ELR (cell line): ENCODE results near the gene GLCCI1.
A peak's percentile ranks its signal among the peaks of the same experiment; 100 is the strongest.
"Not testable (repeated sequence)": the region's sequence is repeated elsewhere in the genome, so short reads cannot be mapped to it uniquely, and the experiment has no call there.

Experiments
- DNase-seq: peaks from one replicate; pipeline ENCODE4 v3.0.0-alpha.2; 2015; ENCODE audit warnings: low read depth

GLCCI1 gene

DNA sequence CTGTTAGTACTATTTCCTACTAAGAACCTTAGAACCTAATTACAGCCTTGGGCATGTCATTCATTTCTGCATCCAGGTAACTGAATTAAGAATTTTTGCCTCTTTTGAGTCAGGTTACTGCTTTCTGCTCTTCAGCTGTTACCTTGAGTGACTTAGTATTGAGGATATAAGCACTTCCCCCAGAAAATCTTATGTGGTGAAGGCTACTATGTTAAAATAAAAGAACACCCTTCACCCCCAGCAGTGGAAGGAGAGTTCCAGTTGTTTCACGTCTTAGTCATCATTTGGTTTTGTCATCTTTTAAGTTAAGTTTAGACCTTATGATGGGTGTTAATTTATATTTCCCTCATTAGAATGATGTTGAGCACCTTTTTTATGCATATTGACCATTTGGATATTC is 82.8 kb downstream of the GLCCI1 start:
- no peak for DNase-seq

GRCh38 chr7:8051998-8052397 is 83.4 kb downstream of the GLCCI1 start:
- DNase-seq = no peak

DNA sequence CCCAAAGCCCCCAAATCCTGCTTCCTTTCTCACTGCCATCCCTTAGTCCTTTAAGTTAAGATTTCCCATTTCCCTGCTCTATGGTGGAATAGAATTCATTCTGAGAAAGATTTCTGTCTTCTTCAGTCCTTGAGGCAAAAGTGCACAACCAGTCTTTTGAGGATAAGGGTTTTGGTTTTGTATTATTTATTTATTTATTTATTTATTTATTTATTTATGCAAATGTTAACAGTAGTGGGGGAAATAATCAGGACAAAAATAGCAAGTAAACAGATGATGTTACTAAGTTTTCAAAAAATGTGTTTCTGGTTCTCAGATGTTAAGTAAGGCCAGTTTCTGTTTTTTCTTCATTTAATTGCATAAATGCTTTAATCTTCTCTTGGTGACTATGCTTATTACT is 84.2 kb downstream of the GLCCI1 start:
- no peak for DNase-seq

GRCh38 chr7:8056439-8056838 is 87.8 kb downstream of the GLCCI1 start:
- DNase-seq = no peak

DNA sequence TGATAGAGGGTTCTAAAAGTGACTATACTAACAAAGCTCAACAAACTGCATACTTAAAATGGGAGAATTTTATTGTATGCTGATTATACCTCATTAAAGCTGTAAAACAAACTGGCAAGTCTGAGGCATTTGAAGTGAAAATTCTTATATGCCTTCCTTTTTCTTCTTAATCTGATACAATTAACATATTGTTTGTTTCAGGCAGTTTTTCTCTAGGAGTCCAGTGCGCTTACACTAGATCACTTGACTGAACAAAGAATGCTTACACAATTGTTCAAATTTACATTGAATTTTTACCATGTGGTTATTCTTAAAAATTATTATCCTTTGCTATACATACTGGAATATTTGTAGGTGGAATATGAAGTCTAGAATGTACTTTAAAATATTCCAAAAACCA is 89.0 kb downstream of the GLCCI1 start:
- no peak for DNase-seq

DNA sequence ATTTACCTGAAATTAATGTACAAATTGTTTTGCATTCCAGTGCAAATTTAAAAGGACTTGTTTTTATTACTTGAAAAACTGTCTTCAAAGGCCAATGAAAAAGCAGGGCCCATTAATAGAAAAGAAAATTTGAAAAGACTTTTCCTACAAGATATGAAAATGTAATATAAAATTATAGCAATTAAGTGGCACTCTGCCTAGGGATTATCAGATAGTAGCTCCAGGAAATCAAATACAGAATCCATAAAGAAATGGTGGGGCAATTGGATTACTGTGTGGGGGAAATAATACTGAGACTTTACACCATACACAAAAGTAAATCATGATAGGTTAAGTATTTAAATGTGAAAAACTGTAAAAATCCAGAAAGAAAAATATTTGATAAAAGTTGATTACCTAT is 89.7 kb downstream of the GLCCI1 start:
- DNase-seq = no peak

DNA sequence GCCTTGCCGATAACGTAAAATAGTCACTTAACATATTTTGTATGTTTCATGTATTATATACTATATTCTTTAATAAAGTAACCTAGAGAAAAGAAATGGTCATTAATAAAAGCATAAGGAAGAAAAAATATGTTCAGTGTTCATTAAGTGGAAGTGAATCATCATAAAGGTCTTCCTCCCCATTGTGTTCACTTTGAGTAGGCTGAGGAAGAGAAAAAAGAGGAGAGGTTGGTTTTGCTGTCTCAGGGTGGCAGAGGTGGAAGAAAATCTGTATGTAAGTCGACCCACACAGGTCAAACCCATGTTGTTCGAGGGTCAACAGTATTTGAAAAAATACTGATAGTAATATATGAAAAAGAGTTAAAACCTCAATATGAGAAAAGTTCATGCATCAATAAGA is 90.3 kb downstream of the GLCCI1 start:
- DNase-seq = no peak

- no peak for DNase-seq
These were observed 91.6 kb downstream of the GLCCI1 start for GRCh38 chr7:8060241-8060640.

DNA sequence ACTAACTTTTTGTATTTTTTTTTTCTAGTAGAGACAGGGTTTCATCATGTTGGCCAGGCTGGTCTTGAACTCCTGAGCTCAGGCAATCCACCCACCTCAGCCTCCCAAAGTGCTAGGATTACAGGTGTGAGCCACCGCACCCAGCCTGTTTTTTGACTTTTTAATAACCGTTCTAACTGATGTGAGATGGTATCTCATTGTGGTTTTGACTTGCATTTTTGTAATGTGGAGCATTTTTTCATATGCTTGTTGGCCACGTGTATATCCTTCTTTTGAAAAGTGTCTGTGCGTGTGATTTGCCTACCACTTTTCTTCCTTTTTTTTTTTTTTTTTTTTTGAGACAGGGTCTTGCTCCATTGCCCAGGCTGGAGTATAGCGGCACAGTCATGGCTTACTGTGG is 94.7 kb downstream of the GLCCI1 start:
- not testable (repeated sequence) for DNase-seq

DNA sequence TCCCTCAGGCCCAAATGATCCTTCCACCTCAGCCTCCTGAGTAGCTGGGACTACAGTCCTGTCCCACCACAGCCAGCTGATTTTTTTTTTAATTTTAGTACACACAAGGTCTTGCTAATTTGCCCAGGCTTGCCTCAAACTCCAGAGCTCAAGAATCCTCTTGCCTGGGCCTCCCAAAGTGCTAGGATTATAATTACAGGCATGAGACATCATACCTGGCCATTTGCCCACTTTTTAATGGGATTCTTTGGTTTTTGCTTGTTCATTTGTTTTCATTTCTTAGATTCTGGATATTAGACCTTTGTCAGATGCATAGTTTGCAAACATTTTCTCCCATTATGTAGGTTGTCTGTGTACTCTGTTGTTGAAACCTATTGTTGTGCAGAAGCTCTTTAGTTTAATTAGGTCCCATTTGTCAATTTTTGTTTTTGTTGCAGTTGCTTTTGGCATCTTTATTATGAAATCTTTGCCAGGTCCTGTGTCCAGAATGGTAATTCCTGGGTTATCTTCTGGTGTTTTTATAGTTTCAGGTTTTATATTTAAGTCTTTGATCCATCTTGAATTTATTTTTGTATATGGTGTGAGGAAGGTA is 95.2 kb downstream of the GLCCI1 start:
- DNase-seq = peak; percentile 21

GRCh38 chr7:8064828-8065227 is 96.2 kb downstream of the GLCCI1 start:
- DNase-seq = no peak

- DNase-seq = peak; percentile 70
These were observed 96.8 kb downstream of the GLCCI1 start for GRCh38 chr7:8065356-8065813.

DNA sequence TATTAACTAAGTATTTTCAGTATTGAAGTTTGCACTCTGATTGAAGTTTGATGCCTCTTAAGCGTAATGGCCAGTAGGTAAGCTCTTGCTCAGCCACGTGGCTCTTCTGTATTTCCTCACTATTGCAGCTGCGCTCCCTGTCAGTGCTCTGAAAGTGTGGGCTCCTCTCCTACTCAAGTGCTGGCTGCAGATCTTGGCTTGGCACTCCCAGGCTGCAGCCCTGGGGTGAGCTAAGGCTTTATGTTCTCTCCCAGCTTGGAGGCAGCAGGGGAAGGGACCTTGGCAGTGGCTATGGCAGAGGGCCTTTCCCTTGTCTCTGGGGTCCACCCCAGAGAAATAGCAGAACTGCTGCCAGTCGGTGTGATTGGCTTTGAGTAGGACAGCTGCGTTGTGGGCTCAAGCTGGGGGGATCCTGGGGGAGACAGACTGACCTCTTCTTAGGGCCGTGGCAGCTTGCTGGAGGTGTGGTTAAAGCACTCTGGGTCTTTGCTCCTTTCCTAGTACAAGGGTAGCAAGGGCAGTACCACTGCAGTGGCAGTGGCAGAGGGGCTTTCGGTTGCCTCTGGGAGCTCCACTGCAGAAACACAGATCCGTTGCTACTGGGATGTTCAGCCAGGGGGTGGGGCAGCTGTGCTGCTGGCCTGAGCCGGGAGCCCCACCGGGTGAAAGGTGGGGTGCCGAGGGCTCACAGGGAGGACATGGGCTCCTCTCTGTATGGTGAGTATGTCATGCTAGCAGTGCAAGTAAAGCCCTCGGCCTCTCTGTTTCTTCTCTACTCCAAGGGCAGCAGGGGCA is 100.5 kb downstream of the GLCCI1 start:
- DNase-seq = no peak

DNA sequence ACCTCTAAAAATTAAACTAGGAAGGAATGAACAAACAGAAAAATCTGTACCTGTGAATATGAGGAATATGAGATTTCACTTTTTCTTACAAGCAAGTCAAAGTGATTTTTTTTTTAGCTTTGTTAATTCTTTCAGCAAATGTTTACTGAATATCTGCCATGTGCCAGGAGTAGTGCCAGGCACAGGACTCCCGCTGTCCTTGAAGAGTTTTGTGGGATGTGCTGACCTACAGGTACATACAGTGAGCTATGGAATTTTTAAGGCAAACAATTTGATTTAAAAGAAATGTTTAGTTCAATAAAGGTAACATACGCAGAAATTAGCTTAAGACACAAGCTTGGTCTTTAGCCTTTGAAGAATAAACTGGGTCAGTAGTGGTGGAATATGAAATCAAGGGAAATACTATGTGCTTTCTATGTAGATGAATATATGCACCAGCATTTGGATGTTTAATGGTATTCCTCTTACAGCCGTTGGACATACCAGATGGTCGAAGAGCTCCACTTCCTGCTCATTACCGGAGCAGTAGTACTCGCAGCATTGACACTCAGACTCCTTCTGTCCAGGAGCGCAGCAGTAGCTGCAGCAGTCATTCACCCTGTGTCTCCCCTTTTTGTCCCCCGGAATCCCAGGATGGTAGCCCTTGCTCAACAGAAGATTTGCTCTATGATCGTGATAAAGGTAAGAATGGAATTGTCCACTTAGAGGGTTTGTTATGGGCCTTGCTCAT is 102.0 kb downstream of the GLCCI1 start:
- DNase-seq = no peak

GRCh38 chr7:8078418-8078817 is 109.8 kb downstream of the GLCCI1 start:
- DNase-seq = no peak

DNA sequence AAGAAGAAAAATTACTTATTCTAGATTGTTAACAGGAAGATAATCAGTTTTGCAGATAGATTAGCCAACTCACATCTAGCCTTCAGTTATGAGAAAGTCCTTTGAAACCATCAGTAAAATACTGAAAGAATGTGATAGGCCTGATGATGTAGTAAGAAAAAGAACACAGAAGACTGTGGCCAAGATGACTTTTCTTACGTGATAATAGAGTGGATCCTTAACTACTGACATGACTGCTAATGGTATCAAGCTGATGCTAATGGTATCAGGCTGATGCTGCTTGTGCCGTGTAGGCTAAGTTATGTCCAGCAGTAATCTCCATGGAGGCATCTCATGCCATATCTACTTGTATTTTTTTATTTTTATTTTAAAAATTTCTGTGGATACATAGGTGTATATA is 114.2 kb downstream of the GLCCI1 start:
- no peak for DNase-seq

DNA sequence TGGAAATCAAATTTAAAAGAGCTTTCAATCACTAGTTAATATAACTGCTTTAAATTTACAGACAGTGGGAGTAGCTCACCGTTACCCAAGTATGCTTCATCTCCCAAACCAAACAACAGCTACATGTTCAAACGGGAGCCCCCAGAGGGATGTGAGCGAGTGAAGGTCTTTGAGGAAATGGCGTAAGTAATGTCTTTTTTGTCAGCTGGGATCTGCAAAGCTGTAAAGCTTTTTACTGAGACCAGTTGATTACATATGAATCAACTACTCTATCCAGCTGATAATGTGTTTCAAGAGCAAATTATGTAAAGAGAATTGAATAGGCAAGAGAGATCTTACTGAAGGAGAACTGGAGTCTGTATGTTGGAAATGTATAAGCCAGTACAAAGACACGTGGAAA is 116.2 kb downstream of the GLCCI1 start:
- DNase-seq = no peak

- DNase-seq = no peak
These were observed 116.8 kb downstream of the GLCCI1 start for GRCh38 chr7:8085420-8085819.

GRCh38 chr7:8086239-8086638 is 117.6 kb downstream of the GLCCI1 start:
- no peak for DNase-seq

GRCh38 chr7:8089036-8089780 is 120.6 kb downstream of the GLCCI1 start:
- no peak for DNase-seq

DNA sequence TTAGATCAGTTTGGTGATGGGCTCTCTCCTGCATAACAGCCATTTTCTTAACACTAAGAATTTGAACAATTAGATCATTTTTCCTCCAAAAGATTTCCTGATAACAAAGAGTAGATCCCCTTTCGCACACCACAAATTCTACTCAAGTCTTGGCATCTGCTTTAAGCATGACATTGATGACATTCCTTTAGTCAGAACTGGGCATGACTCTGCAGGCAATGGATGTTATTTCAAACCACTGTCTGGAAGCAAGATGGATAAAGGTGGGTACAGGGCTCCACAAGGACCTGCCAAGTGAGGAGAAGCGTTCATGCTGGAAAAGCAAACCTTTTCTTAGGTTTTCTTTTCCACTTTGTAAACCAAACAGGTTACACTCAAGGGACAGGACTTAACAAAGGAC is 123.5 kb downstream of the GLCCI1 start:
- DNase-seq = no peak
